Tibial artery (tissue), 4 donors: ENCODE measurements around the gene MRPL36.
"Not testable (repeated sequence)": the region's sequence is repeated elsewhere in the genome, so short reads cannot be mapped to it uniquely, and the experiment has no call there.

ENCODE experiments used
- DNase-seq, 2 donors: peaks; one replicate each; pipeline ENCODE4 v3.0.0-alpha.2; 2019
- H3K27ac ChIP-seq, 2 donors: fragments of 200-600 bp; sonication (generic) in 1 of 2; 1 replicate in 1 of 2; 2 replicates in 1 of 2; pipeline ENCODE4 v1.5.1; 2018 to 2019; ENCODE audit warnings: mild to moderate bottlenecking in 1 of 2
- H3K27me3 ChIP-seq, 2 donors: fragments of 200-600 bp; sonication (generic) in 1 of 2; one replicate each; pipeline versions ENCODE4 v1.5.1 to v1.6.0; 2016 to 2019
- H3K36me3 ChIP-seq, 3 donors: fragments of 200-600 bp; sonication (generic) in 2 of 3; one replicate each; pipeline ENCODE4 v1.5.1; 2016 to 2019; ENCODE audit warnings: mild to moderate bottlenecking in 2 of 3
- H3K4me1 ChIP-seq, 4 donors: fragments of 200-600 bp; sonication (generic) in 2 of 4; 1 replicate in 3 of 4; 2 replicates in 1 of 4; pipeline ENCODE4 v1.5.1; 2016 to 2019
- H3K4me3 ChIP-seq, 2 donors: fragments of 200-600 bp; sonication (generic) in 1 of 2; 1 replicate in 1 of 2; 2 replicates in 1 of 2; pipeline ENCODE4 v1.5.1; 2018 to 2019; ENCODE audit warnings: mild to moderate bottlenecking in 2 of 2
- H3K9me3 ChIP-seq, 3 donors: fragments of 200-600 bp; sonication (generic) in 1 of 3; one replicate each; pipeline ENCODE4 v1.5.1; 2016 to 2019
- intact Hi-C: fragments of 100-400 bp; cut with DNase I; formaldehyde crosslinking; loops from one replicate; pipeline ENCODE4 v1.15.0; 2023; ENCODE audit warnings: low total_unique reads
- TF ChIP-seq, protein P1 (sequence below), 2 experiments: fragments of 200-600 bp in 1 of 2; fragments of 450-650 bp in 1 of 2; IDR thresholded peaks; one replicate each; pipeline ENCODE4 v1.5.1; 2017 to 2019; ENCODE audit warnings: antibody characterized with exemption in 2 of 2, mild to moderate bottlenecking in 1 of 2, moderate library complexity in 1 of 2

The MRPL36 gene

DNA sequence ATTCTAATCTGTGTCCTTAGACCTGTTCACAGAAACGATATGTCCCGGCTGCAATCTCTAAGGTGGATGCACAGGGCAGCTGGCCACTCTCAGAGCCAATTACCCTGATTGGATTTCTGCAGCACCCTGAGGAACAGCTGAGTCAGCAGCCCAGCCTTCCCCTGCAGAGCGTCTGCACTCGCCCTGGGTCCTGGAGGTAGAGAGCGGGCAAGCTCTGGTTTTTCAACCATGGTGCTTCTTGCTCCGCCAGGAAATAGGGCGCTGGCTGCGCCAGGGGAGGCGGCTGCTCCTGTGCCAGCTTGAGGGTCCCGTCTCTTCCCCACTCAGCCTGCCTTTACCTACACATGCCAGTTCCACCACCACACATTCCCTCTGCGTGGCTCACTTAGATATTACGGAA lies 20.7 kb upstream of the MRPL36 start:
- Histone ChIP-seq H3K9me3 (no peaks in the 10 kb centered on the region), H3K4me3 (no peak overlapping the region), H3K4me1 (no peaks in the 10 kb centered on the region), H3K27ac (no peak overlapping the region), H3K36me3 (peaks cover 58 to 99% (median 88%) of the 10 kb centered on the region in 3 donors), H3K27me3 (no peaks in the 10 kb centered on the region)
- intact Hi-C loops = no loop called here
- TF ChIP-seq, protein P1, sequence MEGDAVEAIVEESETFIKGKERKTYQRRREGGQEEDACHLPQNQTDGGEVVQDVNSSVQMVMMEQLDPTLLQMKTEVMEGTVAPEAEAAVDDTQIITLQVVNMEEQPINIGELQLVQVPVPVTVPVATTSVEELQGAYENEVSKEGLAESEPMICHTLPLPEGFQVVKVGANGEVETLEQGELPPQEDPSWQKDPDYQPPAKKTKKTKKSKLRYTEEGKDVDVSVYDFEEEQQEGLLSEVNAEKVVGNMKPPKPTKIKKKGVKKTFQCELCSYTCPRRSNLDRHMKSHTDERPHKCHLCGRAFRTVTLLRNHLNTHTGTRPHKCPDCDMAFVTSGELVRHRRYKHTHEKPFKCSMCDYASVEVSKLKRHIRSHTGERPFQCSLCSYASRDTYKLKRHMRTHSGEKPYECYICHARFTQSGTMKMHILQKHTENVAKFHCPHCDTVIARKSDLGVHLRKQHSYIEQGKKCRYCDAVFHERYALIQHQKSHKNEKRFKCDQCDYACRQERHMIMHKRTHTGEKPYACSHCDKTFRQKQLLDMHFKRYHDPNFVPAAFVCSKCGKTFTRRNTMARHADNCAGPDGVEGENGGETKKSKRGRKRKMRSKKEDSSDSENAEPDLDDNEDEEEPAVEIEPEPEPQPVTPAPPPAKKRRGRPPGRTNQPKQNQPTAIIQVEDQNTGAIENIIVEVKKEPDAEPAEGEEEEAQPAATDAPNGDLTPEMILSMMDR (IDR thresholded peaks at IDR 0.05) = no peak
- DNase-seq = no peak

DNA sequence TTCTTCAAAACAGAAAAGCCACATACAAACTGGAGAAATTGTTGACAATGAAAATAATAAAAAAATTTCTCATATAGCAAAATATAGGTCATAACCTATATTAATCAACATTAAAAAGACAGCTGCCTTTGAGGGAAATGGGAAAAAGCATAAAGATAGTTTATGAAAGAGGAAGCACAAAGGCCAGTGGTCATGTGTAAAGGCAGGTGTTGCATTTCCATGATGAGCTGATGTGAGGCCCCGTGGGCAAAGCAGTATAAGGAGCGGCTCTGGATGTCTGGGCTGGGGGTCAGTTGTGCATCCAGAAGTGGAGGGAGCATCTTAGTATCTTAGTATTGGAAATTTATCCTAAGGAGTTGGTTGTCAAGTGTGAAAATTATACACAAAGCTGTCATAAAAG lies 19.8 kb upstream of the MRPL36 start:
- Histone ChIP-seq H3K4me1 (no peaks in the 10 kb centered on the region), H3K4me3 (no peak overlapping the region), H3K36me3 (peaks cover 67 to 99% (median 88%) of the 10 kb centered on the region in 3 donors), H3K27me3 (no peaks in the 10 kb centered on the region), H3K27ac (no peak overlapping the region), H3K9me3 (no peaks in the 10 kb centered on the region)
- no peak for DNase-seq
- intact Hi-C loops = no loop called here
- TF ChIP-seq, protein P1 (IDR thresholded peaks at IDR 0.05) = no peak

DNA sequence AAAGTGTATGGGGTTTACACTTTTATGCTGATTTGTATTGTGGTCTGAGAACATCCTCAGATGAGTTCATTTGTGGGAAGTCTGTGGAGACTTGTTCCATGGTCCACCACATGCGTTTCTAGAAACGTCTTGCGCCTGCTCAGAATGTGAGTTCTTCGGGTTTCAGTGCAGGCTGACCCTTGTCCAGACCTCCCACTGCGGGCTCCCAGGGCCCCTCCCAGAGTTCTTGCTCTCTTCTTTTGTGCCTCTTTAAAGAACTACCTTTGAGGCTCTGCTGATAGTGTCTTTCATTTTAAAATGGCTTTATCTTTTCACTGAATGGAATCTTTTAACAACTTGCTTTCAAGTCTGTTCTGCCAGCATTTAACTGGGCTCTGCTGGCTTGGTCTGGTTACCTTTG lies 19.1 kb upstream of the MRPL36 start:
- peak in 1 of 2 donors; percentile 4 for DNase-seq
- no peaks in the 10 kb centered on the region for H3K27me3 ChIP-seq
- H3K36me3 ChIP-seq = peaks cover 74 to 99% (median 91%) of the 10 kb centered on the region in 3 donors
- H3K4me3 ChIP-seq = no peak overlapping the region
- no peak overlapping the region for H3K27ac ChIP-seq
- TF ChIP-seq, protein P1 (IDR thresholded peaks at IDR 0.05) = no peak
- H3K4me1 ChIP-seq = no peaks in the 10 kb centered on the region
- H3K9me3 ChIP-seq = no peaks in the 10 kb centered on the region
- intact Hi-C loops = no loop called here

DNA sequence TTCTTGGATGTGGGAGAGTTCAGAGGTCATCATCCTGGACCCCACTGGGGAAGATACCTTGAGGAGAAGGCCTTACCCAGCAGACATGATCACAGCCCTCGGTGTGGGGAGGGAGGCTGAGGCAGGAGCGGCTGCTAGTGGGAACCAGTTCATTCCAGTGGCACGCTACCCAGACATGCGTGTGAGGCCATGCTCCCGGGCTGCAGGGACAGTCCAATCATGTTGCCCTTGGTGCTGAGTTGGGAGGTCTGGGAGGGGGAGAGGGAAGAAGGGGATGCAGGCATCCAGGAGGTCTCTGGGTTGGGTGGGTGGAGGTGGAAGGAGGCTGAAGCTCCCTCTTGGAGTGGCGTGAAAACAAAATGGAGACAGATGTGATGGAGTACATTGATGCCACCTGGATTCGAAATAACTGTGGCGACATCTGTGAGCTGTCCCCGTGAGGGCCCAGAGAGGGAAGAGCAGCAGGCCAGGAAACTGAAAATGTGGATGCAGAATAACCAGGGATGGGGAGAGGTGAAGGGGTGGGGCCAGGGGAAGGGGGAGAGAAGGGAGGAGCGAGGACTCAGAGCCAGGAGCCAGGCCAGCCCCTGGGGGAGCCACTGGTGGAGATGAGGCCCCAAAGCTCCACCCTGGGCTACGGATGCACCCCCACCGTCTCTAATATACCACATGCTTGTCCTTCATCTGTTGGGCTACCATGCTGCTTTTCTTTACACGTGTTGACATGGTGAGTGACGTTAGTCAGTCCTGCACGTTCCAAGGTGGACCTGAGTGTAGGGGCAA lies 17.8 kb upstream of the MRPL36 start:
- Histone ChIP-seq H3K27me3 (no peaks in the 10 kb centered on the region), H3K4me1 (no peaks in the 10 kb centered on the region), H3K4me3 (no peak overlapping the region), H3K36me3 (peaks cover 79 to 99% (median 89%) of the 10 kb centered on the region in 3 donors), H3K27ac (no peak overlapping the region), H3K9me3 (no peaks in the 10 kb centered on the region)
- TF ChIP-seq, protein P1 (IDR thresholded peaks at IDR 0.05) = no peak
- peak in 1 of 2 donors; percentile 5 for DNase-seq
- intact Hi-C loops = no loop called here

DNA sequence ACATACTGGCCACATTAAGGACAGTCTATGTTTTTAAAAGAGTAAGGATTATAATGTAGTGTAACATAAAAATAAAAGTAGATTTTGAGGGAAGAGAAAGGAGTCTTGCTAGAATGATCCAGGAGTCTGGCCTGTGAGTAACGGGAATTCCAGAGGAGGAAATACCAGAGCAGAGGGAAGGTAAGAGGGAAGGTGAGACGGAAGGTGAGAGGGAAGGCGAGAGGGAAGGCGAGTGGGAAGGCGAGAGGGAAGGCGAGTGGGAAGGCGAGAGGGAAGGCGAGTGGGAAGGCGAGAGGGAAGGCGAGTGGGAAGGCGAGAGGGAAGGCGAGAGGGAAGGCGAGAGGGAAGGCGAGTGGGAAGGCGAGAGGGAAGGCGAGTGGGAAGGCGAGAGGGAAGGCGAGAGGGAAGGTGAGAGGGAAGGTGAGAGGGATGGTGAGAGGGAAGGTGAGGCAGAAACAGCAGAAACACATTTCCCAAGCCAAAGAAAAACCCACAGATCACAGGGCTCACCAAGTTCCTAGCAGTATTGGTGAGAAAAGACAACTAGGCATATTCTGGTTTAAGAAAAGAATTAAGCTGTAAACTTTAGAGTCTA lies 17.0 kb upstream of the MRPL36 start:
- H3K27ac ChIP-seq, H3K27me3 ChIP-seq, H3K4me1 ChIP-seq, H3K9me3 ChIP-seq, intact Hi-C loops, H3K4me3 ChIP-seq, DNase-seq: not testable (repeated sequence)
- H3K36me3 ChIP-seq = peaks cover 83 to 97% (median 89%) of the 10 kb centered on the region in 3 donors

DNA sequence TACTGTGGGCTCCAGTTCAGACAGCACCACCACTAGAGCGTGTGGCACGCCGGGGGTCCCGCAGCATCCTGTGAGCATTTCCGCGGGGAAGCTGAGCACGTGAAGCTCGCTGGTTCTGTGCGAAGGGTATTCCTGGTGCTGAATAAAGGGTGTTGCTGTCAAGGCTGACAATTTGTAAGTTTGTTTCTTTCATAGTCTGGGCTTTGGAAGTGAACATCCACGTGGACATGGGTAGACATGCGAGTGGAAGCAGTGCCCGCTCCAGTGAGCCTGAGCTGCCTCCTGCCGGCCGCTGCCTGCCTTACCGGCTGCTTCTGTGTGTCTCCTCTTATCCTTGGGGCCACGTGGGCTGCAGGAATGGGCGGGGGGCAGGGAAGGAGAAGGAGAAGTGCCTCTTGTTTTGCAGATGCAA lies 16.2 kb upstream of the MRPL36 start:
- DNase-seq = peak; percentile 4 to 42
- Histone ChIP-seq H3K4me3 (no peak overlapping the region), H3K27ac (no peak overlapping the region), H3K9me3 (no peaks in the 10 kb centered on the region), H3K36me3 (peaks cover 80 to 95% (median 88%) of the 10 kb centered on the region in 3 donors), H3K27me3 (no peaks in the 10 kb centered on the region), H3K4me1 (no peaks in the 10 kb centered on the region)
- TF ChIP-seq, protein P1 (IDR thresholded peaks at IDR 0.05) = no peak
- intact Hi-C loops = no loop called here
